ENCODE results near the gene KRTAP1-4. TPM values are rescaled to one million over a fixed set of nuclear protein-coding genes. Genes with fewer than 3 reads are reported as not detected.

Gene KRTAP1-4
- total and polyA plus RNA-seq, 2 of the 4 experiments (the other 2 are of a cell fraction) = not detected

- TF ChIP-seq ELK1 (IDR thresholded peaks at IDR 0.05; ENCODE audit: borderline replicate concordance, low read depth, low read length) = no peak
- 0 out of 2 replicates have a peak, but pooled peaks have one; percentile 28 for TF ChIP-seq FOS (IDR thresholded peaks at IDR 0.05; ENCODE audit: low read depth, low read length)
Measured at GRCh38 chr17:41026715-41027471, 3.1 kb downstream of the KRTAP1-4 start, which contains the start of gene KRTAP1-5 (continued).

GRCh38 chr17:41024697-41025096, 5.3 kb downstream of the KRTAP1-4 start:
- BruUV-seq (replicated peaks) = no TSS peak
- ChIA-PET POLR2A (ENCODE audit: unreplicated experiment) (no interaction called here), CTCF (interaction anchor here (1.3 kb wide), 1 partner anchor 44 kb away, joined by 3 read pairs; no protein-coding TSS in a partner anchor)
- Histone ChIP-seq H3K9me1 (ENCODE audit: insufficient read depth, low read length) (peaks cover 7% of the 10 kb centered on the region), H4K5ac (ENCODE audit: low read depth, low read length) (no peak overlapping the region; the same call in 1 of the 2 replicates), H4K8ac (ENCODE audit: low read depth in 2 of 2, low read length in 2 of 2) (peak overlapping the region; percentile 10 to 24; a peak in 1 of 4 replicates), H2AK9ac (replicated peaks; ENCODE audit: low read depth, low read length, poor library complexity) (no peak overlapping the region), H3K14ac (replicated peaks; ENCODE audit: low read depth, low read length) (no peak overlapping the region; the same call in 1 of the 2 replicates), H3K4ac (ENCODE audit: low read depth, low read length) (0 out of 2 replicates have a peak overlapping the region, but pooled peaks have one; percentile 3), H2AFZ (replicated peaks; ENCODE audit: low read length, poor library complexity) (no peak overlapping the region), H3K9me3 (ENCODE audit: control insufficient read depth, insufficient read depth, low read length) (no peaks in the 10 kb centered on the region; the same call in 1 of the 2 replicates), H3K9ac (ENCODE audit: low read depth, low read length) (no peak overlapping the region), H3K27ac (ENCODE audit: insufficient read depth, low read length) (no peak overlapping the region), H3K4me3 (ENCODE audit: insufficient read depth, low read depth, low read length) (no peak overlapping the region), H3K36me3 (ENCODE audit: control insufficient read depth, insufficient read depth, low read length) (no peaks in the 10 kb centered on the region), H2BK20ac (ENCODE audit: low read depth, low read length) (peak overlapping the region; percentile 13; the same call in 1 of the 2 replicates), H3K79me1 (ENCODE audit: low read depth in 1 of 2, low read length in 2 of 2) (no peaks in the 10 kb centered on the region), H4K20me1 (ENCODE audit: insufficient read depth, low read length) (no peaks in the 10 kb centered on the region), H3K27me3 (ENCODE audit: control insufficient read depth, insufficient read depth, low read length) (no peaks in the 10 kb centered on the region), H2AK5ac (ENCODE audit: low read depth, low read length) (no peak overlapping the region), H3K23ac (ENCODE audit: low read depth, low read length) (no peak overlapping the region), H3K4me1 (ENCODE audit: control insufficient read depth, insufficient read depth, low read length) (peaks cover 9% of the 10 kb centered on the region), H2BK120ac (ENCODE audit: low read depth, low read length) (0 out of 2 replicates have a peak overlapping the region, but pooled peaks have one; percentile 3), H2BK5ac (ENCODE audit: low read depth, low read length, poor library complexity, severe bottlenecking) (peak overlapping the region; percentile 14), H2BK15ac (ENCODE audit: low read depth, low read length) (no peak overlapping the region; the same call in 2 of the 3 replicates), H3K18ac (ENCODE audit: low read depth, low read length) (no peak overlapping the region; the same call in 1 of the 2 replicates), H4K91ac (ENCODE audit: insufficient read depth, low read depth, low read length) (no peak overlapping the region), H3K4me2 (ENCODE audit: low read depth, low read length) (no peak overlapping the region), H3K56ac (ENCODE audit: extremely low read depth, insufficient read depth, low read length) (no peak overlapping the region)
- peak; percentile 14 for DNase-seq
- in situ Hi-C loops (cut with MboI; ENCODE audit: low sequenced_read_pairs) (no loop called here), intact Hi-C loops (cut with micrococcal nuclease) (no loop called here), dilution Hi-C loops (cut with HindIII; ENCODE audit: low sequenced_read_pairs, unreplicated experiment) (no loop called here)
- WGBS, 2 experiments (ENCODE audit: extremely low coverage in 2 of 2, insufficient read length in 1 of 2) = 100% methylated on average over 2 of the region's 3 CpGs; no CpG with 5 or more reads in 1 of the 2 experiments
- TF ChIP-seq CHD1 (IDR thresholded peaks at IDR 0.05; ENCODE audit: low read depth, low read length) = no peak
- TF ChIP-seq POLR2A (IDR thresholded peaks at IDR 0.05; ENCODE audit: low read depth, low read length) = no peak
- no peak for TF ChIP-seq MXI1 (IDR thresholded peaks at IDR 0.05; ENCODE audit: borderline replicate concordance, low read depth, low read length)
- no peak for ATAC-seq (ENCODE audit: low read depth)

Measured in IMR-90 (cell line).